HL-60 (cell line): Measurements from ENCODE around the gene CHD2.
A peak's percentile ranks its signal among the peaks of the same experiment; 100 is the strongest.
"Not testable (repeated sequence)": the region's sequence is repeated elsewhere in the genome, so short reads cannot be mapped to it uniquely, and the experiment has no call there.

Experiments used
- DNase-seq, 2 experiments: peaks; one replicate each; pipeline ENCODE4 v3.0.0-alpha.2; 2010 to 2020; ENCODE audit warnings: low read depth in 1 of 2, low spot score in 1 of 2
- H3K27ac ChIP-seq: fragments of 250-450 bp; sonication (Bioruptor Pico); replicated peaks from 2 replicates; pipeline ENCODE4 v1.5.1; 2020; ENCODE audit warnings: mild to moderate bottlenecking, moderate library complexity
- H3K27me3 ChIP-seq: fragments of 250-450 bp; sonication (Bioruptor Pico); 2 replicates; pipeline ENCODE4 v1.5.1; 2021; ENCODE audit warnings: mild to moderate bottlenecking, moderate library complexity; ENCODE audit not compliant: insufficient read depth, poor library complexity, severe bottlenecking
- H3K4me3 ChIP-seq: replicated peaks from 2 replicates; pipeline ENCODE4 v1.5.1; 2011; ENCODE audit warnings: mild to moderate bottlenecking, control low read depth, low read length; ENCODE audit not compliant: insufficient read depth
- GABPA ChIP-seq: IDR thresholded peaks from 2 replicates; pipeline ENCODE4 v1.6.1; 2012; ENCODE audit warnings: low read depth
- POLR2AphosphoS5 ChIP-seq: IDR thresholded peaks from 2 replicates; pipeline ENCODE4 v1.6.1; 2012; ENCODE audit warnings: low read depth
- SPI1 ChIP-seq: IDR thresholded peaks from 2 replicates; pipeline ENCODE4 v1.6.1; 2012; ENCODE audit warnings: low read depth, mild to moderate bottlenecking, borderline replicate concordance
- TF ChIP-seq, protein P1 (sequence below): IDR thresholded peaks from one replicate; pipeline ENCODE4 v1.5.1; 2011; ENCODE audit warnings: low read length, control low read depth, inconsistent platforms; ENCODE audit not compliant: insufficient read depth
- TF ChIP-seq, protein P2 (sequence below): IDR thresholded peaks from 2 replicates; pipeline ENCODE4 v1.6.1; 2012; ENCODE audit warnings: low read depth; ENCODE audit not compliant: insufficient replicate concordance

The CHD2 gene

DNA sequence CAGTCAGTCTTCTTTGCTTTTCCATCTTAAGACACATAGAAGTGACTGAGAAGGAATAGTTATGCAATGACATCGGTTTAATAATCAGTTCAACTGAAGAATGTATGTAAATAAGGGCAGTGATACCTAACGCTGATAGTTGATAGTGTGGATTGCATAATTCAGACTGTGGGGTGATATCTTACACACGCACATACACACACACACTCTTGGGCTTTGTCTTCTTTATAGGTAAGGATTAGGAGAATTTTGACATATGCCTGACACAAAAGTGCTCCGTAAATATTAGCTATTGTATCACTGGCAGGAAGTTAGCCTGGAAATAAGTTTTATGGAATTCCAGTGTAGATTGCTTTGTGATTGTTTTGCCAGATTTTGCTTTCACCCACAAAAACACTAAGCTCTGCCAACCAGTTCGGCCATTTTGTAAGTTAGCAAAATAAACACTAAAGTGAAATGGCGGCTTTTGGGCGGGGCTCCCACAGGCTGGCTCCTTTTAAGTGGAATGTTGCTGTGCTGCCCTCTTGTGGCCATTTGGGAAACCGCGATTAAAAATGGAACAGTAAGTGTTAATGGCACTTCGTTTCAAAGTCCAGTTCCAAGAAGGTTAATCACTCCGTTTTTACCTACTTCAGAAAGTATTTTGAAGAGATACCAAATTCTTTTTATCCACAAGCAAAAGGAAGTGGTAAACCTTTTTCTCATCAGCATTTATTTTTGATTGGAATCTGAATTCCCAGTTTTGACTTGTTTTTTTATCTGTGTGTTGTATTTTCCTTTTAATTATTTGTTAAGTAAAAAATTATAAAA is 17.7 kb downstream of the CHD2 start:
- DNase-seq, result peak; percentile 76 to 94
- Histone ChIP-seq H3K27ac (peak overlapping the region; percentile 69), H3K27me3 (no peaks in the 10 kb centered on the region), H3K4me3 (no peak overlapping the region)
- TF ChIP-seq, protein P1, sequence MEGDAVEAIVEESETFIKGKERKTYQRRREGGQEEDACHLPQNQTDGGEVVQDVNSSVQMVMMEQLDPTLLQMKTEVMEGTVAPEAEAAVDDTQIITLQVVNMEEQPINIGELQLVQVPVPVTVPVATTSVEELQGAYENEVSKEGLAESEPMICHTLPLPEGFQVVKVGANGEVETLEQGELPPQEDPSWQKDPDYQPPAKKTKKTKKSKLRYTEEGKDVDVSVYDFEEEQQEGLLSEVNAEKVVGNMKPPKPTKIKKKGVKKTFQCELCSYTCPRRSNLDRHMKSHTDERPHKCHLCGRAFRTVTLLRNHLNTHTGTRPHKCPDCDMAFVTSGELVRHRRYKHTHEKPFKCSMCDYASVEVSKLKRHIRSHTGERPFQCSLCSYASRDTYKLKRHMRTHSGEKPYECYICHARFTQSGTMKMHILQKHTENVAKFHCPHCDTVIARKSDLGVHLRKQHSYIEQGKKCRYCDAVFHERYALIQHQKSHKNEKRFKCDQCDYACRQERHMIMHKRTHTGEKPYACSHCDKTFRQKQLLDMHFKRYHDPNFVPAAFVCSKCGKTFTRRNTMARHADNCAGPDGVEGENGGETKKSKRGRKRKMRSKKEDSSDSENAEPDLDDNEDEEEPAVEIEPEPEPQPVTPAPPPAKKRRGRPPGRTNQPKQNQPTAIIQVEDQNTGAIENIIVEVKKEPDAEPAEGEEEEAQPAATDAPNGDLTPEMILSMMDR, result peak; percentile 53
- TF ChIP-seq GABPA, result no peak

DNA sequence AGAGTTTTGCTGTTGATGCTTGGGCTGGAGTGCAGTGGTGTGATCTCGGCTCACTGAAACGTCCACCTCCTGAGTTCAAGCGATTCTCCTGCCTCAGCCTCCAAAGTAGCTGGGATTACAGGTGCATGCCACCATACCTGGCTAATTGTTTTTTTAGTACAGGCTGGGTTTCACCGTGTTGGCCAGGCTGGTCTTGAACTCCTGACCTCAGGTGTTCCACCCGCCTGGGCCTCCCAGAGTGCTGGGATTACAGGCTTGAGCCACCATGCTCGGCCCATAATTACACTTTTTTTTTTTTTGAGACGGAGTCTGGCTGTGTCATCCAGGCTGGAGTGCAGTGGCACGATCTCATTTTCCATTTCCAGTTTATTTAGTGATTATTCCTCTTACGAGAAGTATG is 18.8 kb downstream of the CHD2 start:
- H3K27ac ChIP-seq, H3K4me3 ChIP-seq, H3K27me3 ChIP-seq, DNase-seq: not testable (repeated sequence)

DNA sequence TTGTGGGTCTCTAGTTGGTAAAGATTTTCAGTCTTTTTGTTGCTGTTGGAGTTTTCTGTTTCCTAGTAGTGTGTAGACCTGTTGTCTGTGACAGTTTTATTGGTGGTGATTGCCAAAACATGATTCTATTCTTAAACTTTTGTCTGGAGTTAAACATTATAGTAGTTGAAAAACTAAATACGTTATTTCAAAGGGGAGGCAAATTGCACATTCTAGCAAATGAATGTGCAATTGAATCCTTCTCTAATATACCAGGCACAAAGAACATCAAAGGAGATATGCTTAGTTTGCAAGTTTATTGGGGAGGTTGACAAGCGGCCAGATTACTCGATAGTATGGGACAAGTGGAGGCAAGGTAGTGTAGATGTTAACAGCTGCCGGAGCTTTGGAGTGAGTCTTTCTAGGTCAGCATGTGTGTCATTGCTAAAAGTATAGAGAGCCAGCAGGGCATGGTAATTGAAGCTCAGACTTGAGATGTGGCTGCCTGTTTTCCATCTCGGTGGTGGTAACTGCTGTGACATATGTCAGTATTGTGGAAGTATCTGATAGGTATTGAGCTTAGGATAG is 20.6 kb downstream of the CHD2 start:
- H3K27me3 ChIP-seq, result no peaks in the 10 kb centered on the region
- no peak overlapping the region for H3K27ac ChIP-seq
- DNase-seq, result no peak
- TF ChIP-seq SPI1, result no peak
- TF ChIP-seq, protein P1, result no peak
- TF ChIP-seq GABPA, result no peak
- no peak for TF ChIP-seq POLR2AphosphoS5
- TF ChIP-seq, protein P2, sequence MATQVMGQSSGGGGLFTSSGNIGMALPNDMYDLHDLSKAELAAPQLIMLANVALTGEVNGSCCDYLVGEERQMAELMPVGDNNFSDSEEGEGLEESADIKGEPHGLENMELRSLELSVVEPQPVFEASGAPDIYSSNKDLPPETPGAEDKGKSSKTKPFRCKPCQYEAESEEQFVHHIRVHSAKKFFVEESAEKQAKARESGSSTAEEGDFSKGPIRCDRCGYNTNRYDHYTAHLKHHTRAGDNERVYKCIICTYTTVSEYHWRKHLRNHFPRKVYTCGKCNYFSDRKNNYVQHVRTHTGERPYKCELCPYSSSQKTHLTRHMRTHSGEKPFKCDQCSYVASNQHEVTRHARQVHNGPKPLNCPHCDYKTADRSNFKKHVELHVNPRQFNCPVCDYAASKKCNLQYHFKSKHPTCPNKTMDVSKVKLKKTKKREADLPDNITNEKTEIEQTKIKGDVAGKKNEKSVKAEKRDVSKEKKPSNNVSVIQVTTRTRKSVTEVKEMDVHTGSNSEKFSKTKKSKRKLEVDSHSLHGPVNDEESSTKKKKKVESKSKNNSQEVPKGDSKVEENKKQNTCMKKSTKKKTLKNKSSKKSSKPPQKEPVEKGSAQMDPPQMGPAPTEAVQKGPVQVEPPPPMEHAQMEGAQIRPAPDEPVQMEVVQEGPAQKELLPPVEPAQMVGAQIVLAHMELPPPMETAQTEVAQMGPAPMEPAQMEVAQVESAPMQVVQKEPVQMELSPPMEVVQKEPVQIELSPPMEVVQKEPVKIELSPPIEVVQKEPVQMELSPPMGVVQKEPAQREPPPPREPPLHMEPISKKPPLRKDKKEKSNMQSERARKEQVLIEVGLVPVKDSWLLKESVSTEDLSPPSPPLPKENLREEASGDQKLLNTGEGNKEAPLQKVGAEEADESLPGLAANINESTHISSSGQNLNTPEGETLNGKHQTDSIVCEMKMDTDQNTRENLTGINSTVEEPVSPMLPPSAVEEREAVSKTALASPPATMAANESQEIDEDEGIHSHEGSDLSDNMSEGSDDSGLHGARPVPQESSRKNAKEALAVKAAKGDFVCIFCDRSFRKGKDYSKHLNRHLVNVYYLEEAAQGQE, result no peak
- no peak overlapping the region for H3K4me3 ChIP-seq

DNA sequence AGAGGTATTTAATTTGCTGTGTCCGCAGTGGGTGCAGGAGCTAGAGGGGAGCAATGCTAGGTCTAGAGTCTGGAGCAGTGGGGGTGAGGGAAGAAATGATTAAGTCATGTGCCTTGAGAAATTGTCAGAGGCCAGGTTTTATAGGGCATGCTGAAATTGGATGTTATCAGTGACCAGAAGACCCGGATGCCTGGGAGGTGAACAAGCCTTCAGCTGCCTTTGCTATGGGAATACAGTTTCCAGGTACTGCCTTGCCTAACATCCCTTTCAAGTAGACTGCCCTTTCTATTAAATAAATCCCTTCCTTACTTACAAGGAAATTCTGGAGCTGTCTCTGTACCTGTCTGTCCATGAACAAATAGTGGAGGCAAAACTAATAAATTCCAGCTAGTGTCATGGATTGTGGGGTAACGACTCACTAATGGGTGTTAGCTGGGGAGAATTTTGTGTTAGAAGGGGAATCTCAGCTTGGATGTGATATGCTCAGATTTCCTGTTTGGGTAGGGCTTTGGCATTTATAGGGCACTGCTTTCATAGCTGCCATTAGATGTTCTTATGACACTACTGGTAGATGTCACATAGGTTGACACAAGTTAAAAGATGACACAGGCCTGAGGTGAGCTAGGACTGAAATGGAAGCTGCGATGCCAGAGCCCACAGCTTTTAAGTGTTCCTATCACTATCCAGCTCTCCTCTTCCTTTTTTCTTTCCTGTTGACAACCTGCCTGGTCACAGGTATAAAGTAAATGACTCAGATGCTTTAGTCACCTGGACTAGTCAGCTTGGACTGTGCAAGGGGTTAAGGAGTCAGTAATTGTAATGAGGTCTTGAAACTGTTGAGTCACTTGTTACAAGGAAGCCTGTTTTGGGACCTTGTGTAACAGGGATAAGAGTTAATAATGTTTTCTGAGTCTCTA is 21.3 kb downstream of the CHD2 start:
- no peak for TF ChIP-seq POLR2AphosphoS5
- TF ChIP-seq, protein P1, result no peak
- no peak for TF ChIP-seq GABPA
- TF ChIP-seq, protein P2, result no peak
- no peak for TF ChIP-seq SPI1
- H3K27ac ChIP-seq, result 0 out of 2 replicates have a peak overlapping the region, but pooled peaks have one; percentile 7
- no peaks in the 10 kb centered on the region for H3K27me3 ChIP-seq
- no peak overlapping the region for H3K4me3 ChIP-seq
- DNase-seq, result no peak
